ENCODE measurements around the gene KANK2.
"Not testable (repeated sequence)": the region's sequence is repeated elsewhere in the genome, so short reads cannot be mapped to it uniquely, and the experiment has no call there.

The KANK2 gene

GRCh38 chr19:11190501-11190900 is 6.8 kb downstream of the KANK2 start:
- no peak overlapping the region for H3K4me3 ChIP-seq (replicated peaks; ENCODE audit: low read depth, low read length)
- DNase-seq (ENCODE audit: extremely low read depth, insufficient read length), result no peak
- TF ChIP-seq CTCF (IDR thresholded peaks at IDR 0.05; ENCODE audit: insufficient read depth, low read length, poor library complexity, severe bottlenecking), result no peak
- H3K36me3 ChIP-seq (ENCODE audit: control insufficient read depth, insufficient read depth, low read length), result no peaks in the 10 kb centered on the region
- no peaks in the 10 kb centered on the region for H3K27me3 ChIP-seq (replicated peaks; ENCODE audit: control insufficient read depth, insufficient read depth, low read length)

- no peaks in the 10 kb centered on the region for H3K36me3 ChIP-seq (ENCODE audit: control insufficient read depth, insufficient read depth, low read length)
- no peaks in the 10 kb centered on the region for H3K27me3 ChIP-seq (replicated peaks; ENCODE audit: control insufficient read depth, insufficient read depth, low read length)
- no peak overlapping the region for H3K4me3 ChIP-seq (replicated peaks; ENCODE audit: low read depth, low read length)
- DNase-seq (ENCODE audit: extremely low read depth, insufficient read length), result no peak
- TF ChIP-seq CTCF (IDR thresholded peaks at IDR 0.05; ENCODE audit: insufficient read depth, low read length, poor library complexity, severe bottlenecking), result no peak
Measured at GRCh38 chr19:11187441-11187840, 9.9 kb downstream of the KANK2 start.

- TF ChIP-seq CTCF (IDR thresholded peaks at IDR 0.05; ENCODE audit: insufficient read depth, low read length, poor library complexity, severe bottlenecking), result no peak
- no peak for DNase-seq (ENCODE audit: extremely low read depth, insufficient read length)
- no peaks in the 10 kb centered on the region for H3K27me3 ChIP-seq (replicated peaks; ENCODE audit: control insufficient read depth, insufficient read depth, low read length)
- no peak overlapping the region for H3K4me3 ChIP-seq (replicated peaks; ENCODE audit: low read depth, low read length)
- no peaks in the 10 kb centered on the region for H3K36me3 ChIP-seq (ENCODE audit: control insufficient read depth, insufficient read depth, low read length)
Measured at GRCh38 chr19:11182994-11183393, 14.4 kb downstream of the KANK2 start.

GRCh38 chr19:11181488-11181887 is 15.9 kb downstream of the KANK2 start:
- Histone ChIP-seq H3K36me3 (ENCODE audit: control insufficient read depth, insufficient read depth, low read length) (no peaks in the 10 kb centered on the region), H3K27me3 (replicated peaks; ENCODE audit: control insufficient read depth, insufficient read depth, low read length) (no peaks in the 10 kb centered on the region), H3K4me3 (replicated peaks; ENCODE audit: low read depth, low read length) (no peak overlapping the region)
- DNase-seq (ENCODE audit: extremely low read depth, insufficient read length), result no peak
- TF ChIP-seq CTCF (IDR thresholded peaks at IDR 0.05; ENCODE audit: insufficient read depth, low read length, poor library complexity, severe bottlenecking), result no peak

GRCh38 chr19:11180975-11181374 is 16.4 kb downstream of the KANK2 start:
- not testable (repeated sequence) for H3K36me3 ChIP-seq (ENCODE audit: control insufficient read depth, insufficient read depth, low read length); H3K27me3 ChIP-seq (replicated peaks; ENCODE audit: control insufficient read depth, insufficient read depth, low read length); H3K4me3 ChIP-seq (replicated peaks; ENCODE audit: low read depth, low read length); DNase-seq (ENCODE audit: extremely low read depth, insufficient read length)

DNA sequence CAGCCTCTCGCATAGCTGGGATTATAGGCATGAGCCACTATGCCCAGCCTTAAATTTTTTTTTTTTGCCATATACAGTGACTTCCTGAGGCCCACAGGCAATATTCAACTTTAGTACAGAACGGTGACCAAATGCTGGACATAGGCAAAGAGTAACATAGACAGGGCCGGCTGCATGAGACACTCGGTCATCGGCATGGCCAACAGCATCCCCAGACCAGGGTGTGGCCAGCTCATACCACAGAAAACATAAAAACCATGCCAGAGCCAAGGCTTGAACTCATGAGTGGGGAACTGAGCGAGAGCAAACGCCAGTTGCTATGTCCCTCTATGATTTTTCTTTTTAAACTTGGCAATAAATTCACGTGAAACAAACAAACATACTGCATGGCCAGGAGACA is 17.0 kb downstream of the KANK2 start:
- no peak for TF ChIP-seq CTCF (IDR thresholded peaks at IDR 0.05; ENCODE audit: insufficient read depth, low read length, poor library complexity, severe bottlenecking)
- Histone ChIP-seq H3K36me3 (ENCODE audit: control insufficient read depth, insufficient read depth, low read length) (no peaks in the 10 kb centered on the region), H3K27me3 (replicated peaks; ENCODE audit: control insufficient read depth, insufficient read depth, low read length) (no peaks in the 10 kb centered on the region), H3K4me3 (replicated peaks; ENCODE audit: low read depth, low read length) (no peak overlapping the region)
- DNase-seq (ENCODE audit: extremely low read depth, insufficient read length), result no peak
